ENCODE results near the gene TBL2. TPM values are rescaled to one million over a fixed set of nuclear protein-coding genes. Genes with fewer than 3 reads are reported as not detected.

TBL2 gene
- total and polyA plus RNA-seq, 2 of the 4 experiments (the other 2 are of a cell fraction): 72.6 to 94.1 TPM

DNA sequence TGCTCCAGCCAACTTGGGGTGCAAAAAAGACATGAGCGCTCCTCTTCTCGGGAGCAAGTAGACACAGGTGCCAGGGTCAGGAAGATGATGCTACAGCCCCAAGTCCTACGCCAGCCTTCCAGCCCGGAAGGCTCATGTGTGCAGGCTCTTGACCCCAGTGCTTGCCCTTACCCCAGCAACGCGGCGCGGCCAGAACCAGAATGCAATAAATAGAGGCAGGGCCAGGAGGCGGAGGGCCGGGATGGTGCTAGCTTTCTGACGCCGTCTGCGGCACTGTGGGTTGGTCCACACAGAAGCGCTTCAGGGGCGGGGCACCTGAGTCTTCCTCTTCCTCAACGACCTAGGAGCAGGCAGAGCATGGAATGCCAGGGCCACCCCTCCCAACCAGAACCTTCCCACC lies 41.3 kb downstream of the TBL2 start:
- H2AFZ ChIP-seq (replicated peaks; ENCODE audit: low read length, poor library complexity): no peak overlapping the region

More for the DNA sequence above, 41.3 kb downstream of the TBL2 start:
- H3K9ac ChIP-seq (ENCODE audit: low read depth, low read length): no peak overlapping the region
- H3K56ac ChIP-seq (ENCODE audit: extremely low read depth, insufficient read depth, low read length): no peak overlapping the region
- ATAC-seq (ENCODE audit: low read depth) (no peak), DNase-seq (no peak)
- no peak overlapping the region for H2AK5ac ChIP-seq (ENCODE audit: low read depth, low read length)
- H3K4ac ChIP-seq (ENCODE audit: low read depth, low read length): no peak overlapping the region
- H2BK20ac ChIP-seq (ENCODE audit: low read depth, low read length): no peak overlapping the region
- no peak overlapping the region for H3K23ac ChIP-seq (ENCODE audit: low read depth, low read length)
- H4K8ac ChIP-seq (ENCODE audit: low read depth in 2 of 2, low read length in 2 of 2): no peak overlapping the region
- intact Hi-C loops (cut with micrococcal nuclease) (no loop called here), dilution Hi-C loops (cut with HindIII; ENCODE audit: low sequenced_read_pairs, unreplicated experiment) (no loop called here), in situ Hi-C loops (cut with MboI; ENCODE audit: low sequenced_read_pairs) (no loop called here)
- H2BK120ac ChIP-seq (ENCODE audit: low read depth, low read length): no peak overlapping the region
- no peak overlapping the region for H2BK15ac ChIP-seq (ENCODE audit: low read depth, low read length)
- H3K4me3 ChIP-seq (ENCODE audit: insufficient read depth, low read depth, low read length): no peak overlapping the region
- no peak overlapping the region for H3K14ac ChIP-seq (replicated peaks; ENCODE audit: low read depth, low read length)
- no peak overlapping the region for H3K18ac ChIP-seq (ENCODE audit: low read depth, low read length)
- no peaks in the 10 kb centered on the region for H4K20me1 ChIP-seq (ENCODE audit: insufficient read depth, low read length)
- BruUV-seq (replicated peaks): no TSS peak
- CTCF ChIA-PET: no interaction called here
- no peaks in the 10 kb centered on the region for H3K9me3 ChIP-seq (ENCODE audit: control insufficient read depth, insufficient read depth, low read length)
- H3K27ac ChIP-seq (ENCODE audit: insufficient read depth, low read length): no peak overlapping the region
- peaks cover 10 to 40% of the 10 kb centered on the region in 2 experiments for H3K79me1 ChIP-seq (ENCODE audit: low read depth in 1 of 2, low read length in 2 of 2)
- POLR2A ChIA-PET (ENCODE audit: unreplicated experiment): no interaction called here
- no peak overlapping the region for H2AK9ac ChIP-seq (replicated peaks; ENCODE audit: low read depth, low read length, poor library complexity)
- no peaks in the 10 kb centered on the region for H3K4me1 ChIP-seq (ENCODE audit: control insufficient read depth, insufficient read depth, low read length)
- peaks cover 7% of the 10 kb centered on the region; the same call in 1 of the 2 replicates for H3K9me1 ChIP-seq (ENCODE audit: insufficient read depth, low read length)
- TF ChIP-seq RFX5 (IDR thresholded peaks at IDR 0.05; ENCODE audit: low read depth, low read length) (no peak), BHLHE40 (IDR thresholded peaks at IDR 0.05; ENCODE audit: low read depth, low read length) (no peak), RAD21 (IDR thresholded peaks at IDR 0.05; ENCODE audit: low read length) (no peak), CEBPB (IDR thresholded peaks at IDR 0.05; ENCODE audit: low read depth, low read length) (no peak), RCOR1 (IDR thresholded peaks at IDR 0.05; ENCODE audit: insufficient replicate concordance, low read length) (no peak), MAFK (IDR thresholded peaks at IDR 0.05; ENCODE audit: low read depth, low read length) (no peak)
- TF ChIP-seq, protein P1, sequence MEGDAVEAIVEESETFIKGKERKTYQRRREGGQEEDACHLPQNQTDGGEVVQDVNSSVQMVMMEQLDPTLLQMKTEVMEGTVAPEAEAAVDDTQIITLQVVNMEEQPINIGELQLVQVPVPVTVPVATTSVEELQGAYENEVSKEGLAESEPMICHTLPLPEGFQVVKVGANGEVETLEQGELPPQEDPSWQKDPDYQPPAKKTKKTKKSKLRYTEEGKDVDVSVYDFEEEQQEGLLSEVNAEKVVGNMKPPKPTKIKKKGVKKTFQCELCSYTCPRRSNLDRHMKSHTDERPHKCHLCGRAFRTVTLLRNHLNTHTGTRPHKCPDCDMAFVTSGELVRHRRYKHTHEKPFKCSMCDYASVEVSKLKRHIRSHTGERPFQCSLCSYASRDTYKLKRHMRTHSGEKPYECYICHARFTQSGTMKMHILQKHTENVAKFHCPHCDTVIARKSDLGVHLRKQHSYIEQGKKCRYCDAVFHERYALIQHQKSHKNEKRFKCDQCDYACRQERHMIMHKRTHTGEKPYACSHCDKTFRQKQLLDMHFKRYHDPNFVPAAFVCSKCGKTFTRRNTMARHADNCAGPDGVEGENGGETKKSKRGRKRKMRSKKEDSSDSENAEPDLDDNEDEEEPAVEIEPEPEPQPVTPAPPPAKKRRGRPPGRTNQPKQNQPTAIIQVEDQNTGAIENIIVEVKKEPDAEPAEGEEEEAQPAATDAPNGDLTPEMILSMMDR (conservative IDR thresholded peaks at IDR 0.05; ENCODE audit: low read depth, low read length): no peak
- no peaks in the 10 kb centered on the region for H3K27me3 ChIP-seq (ENCODE audit: control insufficient read depth, insufficient read depth, low read length)
- H3K4me2 ChIP-seq (ENCODE audit: low read depth, low read length): no peak overlapping the region
- no peak overlapping the region for H4K5ac ChIP-seq (ENCODE audit: low read depth, low read length)
- H2BK5ac ChIP-seq (ENCODE audit: low read depth, low read length, poor library complexity, severe bottlenecking): no peak overlapping the region
- WGBS, 2 experiments (ENCODE audit: extremely low coverage in 2 of 2, insufficient read length in 1 of 2): 90% methylated on average over 11 of the region's 16 CpGs; no CpG with 5 or more reads in 1 of the 2 experiments
- H4K91ac ChIP-seq (ENCODE audit: insufficient read depth, low read depth, low read length): no peak overlapping the region
- peaks cover 53% of the 10 kb centered on the region for H3K36me3 ChIP-seq (ENCODE audit: control insufficient read depth, insufficient read depth, low read length)

Measured in IMR-90 (cell line).